22Rv1 (cell line): Measurements from ENCODE around the gene WNT8A.

Experiments used
- CTCF ChIP-seq: fragments of 450-650 bp; IDR thresholded peaks from 2 replicates; pipeline ENCODE4 v1.5.1; 2017; ENCODE audit warnings: mild to moderate bottlenecking
- ZFX ChIP-seq: fragments of 450-650 bp; IDR thresholded peaks from 2 replicates; pipeline ENCODE4 v1.6.1; 2017; ENCODE audit warnings: antibody characterized with exemption, borderline replicate concordance

- no peak for TF ChIP-seq CTCF
- no peak for TF ChIP-seq ZFX
These were observed 56.4 kb downstream of the WNT8A start for GRCh38 chr5:138140268-138140667.
